Neural cell (in vitro differentiated cells): Measurements from ENCODE around the gene TMEM132E. TPM values are rescaled to one million over a fixed set of nuclear protein-coding genes. Genes with fewer than 3 reads are reported as not detected.

Source experiments
- H2AFZ ChIP-seq: fragments of 200-600, 300-800 bp; sonication (generic), shearing (Covaris generic); 2 replicates; pipeline ENCODE4 v1.6.0; 2014; ENCODE audit warnings: low read depth, mild to moderate bottlenecking, antibody characterized with exemption, low read length, moderate library complexity
- H3F3A ChIP-seq: fragments of 200-600 bp; shearing (Covaris generic); 2 replicates; pipeline ENCODE4 v1.6.1; 2016; ENCODE audit warnings: mild to moderate bottlenecking, moderate library complexity, mixed read lengths, antibody characterized with exemption, low read length; ENCODE audit not compliant: insufficient read depth, poor library complexity, severe bottlenecking
- H3K27ac ChIP-seq: fragments of 200-600, 300-800 bp; sonication (generic), shearing (Covaris generic); 2 replicates; pipeline ENCODE4 v1.5.1; 2014; ENCODE audit warnings: mild to moderate bottlenecking, low read length, moderate library complexity
- H3K27me3 ChIP-seq: fragments of 300-800, 200-600 bp; sonication (generic), shearing (Covaris generic); 2 replicates; pipeline ENCODE4 v1.6.0; 2014; ENCODE audit warnings: mild to moderate bottlenecking, low read depth, low read length, moderate library complexity; ENCODE audit not compliant: insufficient read depth
- H3K36me3 ChIP-seq: fragments of 300-800, 200-600 bp; sonication (generic), shearing (Covaris generic); 2 replicates; pipeline ENCODE4 v1.5.1; 2014; ENCODE audit warnings: mild to moderate bottlenecking, antibody characterized with exemption, low read length, moderate library complexity; ENCODE audit not compliant: insufficient read depth
- H3K4me2 ChIP-seq: fragments of 300-800, 200-600 bp; sonication (generic), shearing (Covaris generic); 2 replicates; pipeline ENCODE4 v1.6.0; 2014; ENCODE audit warnings: mild to moderate bottlenecking, low read length
- H3K4me3 ChIP-seq: fragments of 300-800, 200-600 bp; sonication (generic), shearing (Covaris generic); 2 replicates; pipeline ENCODE4 v1.5.1; 2014; ENCODE audit warnings: mild to moderate bottlenecking, low read length, moderate library complexity
- H3K79me2 ChIP-seq: fragments of 200-600 bp; shearing (Covaris generic); replicated peaks from 2 replicates; pipeline ENCODE4 v1.6.0; 2014; ENCODE audit warnings: mild to moderate bottlenecking, low read length, moderate library complexity; ENCODE audit not compliant: insufficient read depth
- H3K9ac ChIP-seq: fragments of 300-800, 200-600 bp; sonication (generic), shearing (Covaris generic); 2 replicates; pipeline ENCODE4 v1.6.1; 2016; ENCODE audit warnings: mild to moderate bottlenecking, low read length, mixed read lengths
- H3K9me2 ChIP-seq: fragments of 200-600 bp; shearing (Covaris generic); 2 replicates; pipeline ENCODE4 v1.6.1; 2016; ENCODE audit warnings: mild to moderate bottlenecking, low read length, mixed read lengths; ENCODE audit not compliant: insufficient read depth
- H3K9me3 ChIP-seq: fragments of 200-600, 300-800 bp; sonication (generic), shearing (Covaris generic); 2 replicates; pipeline ENCODE4 v1.6.1; 2016; ENCODE audit warnings: mild to moderate bottlenecking, mixed run types, low read length, moderate library complexity, mixed read lengths
- H4K20me1 ChIP-seq: fragments of 200-600 bp; shearing (Covaris generic); 2 replicates; pipeline ENCODE4 v1.6.1; 2016; ENCODE audit warnings: mild to moderate bottlenecking, mixed run types; ENCODE audit not compliant: insufficient read depth
- EP300 ChIP-seq: fragments of 450-650 bp; conservative IDR thresholded peaks from 2 replicates; pipeline ENCODE4 v1.6.1; 2014; ENCODE audit warnings: antibody characterized with exemption, mild to moderate bottlenecking, moderate library complexity; ENCODE audit not compliant: poor library complexity, severe bottlenecking
- EZH2 ChIP-seq: fragments of 200-600, 300-800 bp; shearing (Covaris generic), sonication (generic); IDR thresholded peaks from 2 replicates; pipeline ENCODE4 v1.6.1; 2014; ENCODE audit warnings: antibody characterized with exemption, low read length, borderline replicate concordance, mild to moderate bottlenecking; ENCODE audit not compliant: insufficient read depth, poor library complexity, severe bottlenecking
- MXI1 ChIP-seq: fragments of 450-650 bp; conservative IDR thresholded peaks from 2 replicates; pipeline ENCODE4 v1.6.1; 2014; ENCODE audit warnings: antibody characterized with exemption, mild to moderate bottlenecking; ENCODE audit not compliant: poor library complexity, severe bottlenecking
- POLR2AphosphoS5 ChIP-seq: IDR thresholded peaks from 2 replicates; pipeline ENCODE4 v1.6.1; 2012
- RAD21 ChIP-seq: fragments of 450-650 bp; conservative IDR thresholded peaks from 2 replicates; pipeline ENCODE4 v1.6.1; 2014; ENCODE audit warnings: antibody characterized with exemption, mild to moderate bottlenecking, moderate library complexity
- SMC3 ChIP-seq: fragments of 450-650 bp; conservative IDR thresholded peaks from 2 replicates; pipeline ENCODE4 v1.6.1; 2014; ENCODE audit warnings: antibody characterized with exemption, mild to moderate bottlenecking, moderate library complexity; ENCODE audit not compliant: poor library complexity
- TAF1 ChIP-seq: IDR thresholded peaks from 2 replicates; pipeline ENCODE4 v1.6.1; 2012; ENCODE audit warnings: low read depth
- polyA plus RNA-seq: library from polyadenylated mRNA; depleted of rRNA; stranded (reverse); fragments of >200 nt; gene quantifications from 2 replicates; pipeline ENCODE4 v1.2.3, GENCODE V29; 2014
- TF ChIP-seq, protein P1 (sequence below): IDR thresholded peaks from 2 replicates; pipeline ENCODE4 v1.6.1; 2012; ENCODE audit warnings: borderline replicate concordance
- TF ChIP-seq, protein P2 (sequence below): fragments of 450-650 bp; IDR thresholded peaks from 2 replicates; pipeline ENCODE4 v1.5.1; 2014; ENCODE audit warnings: antibody characterized with exemption, mild to moderate bottlenecking, moderate library complexity; ENCODE audit not compliant: poor library complexity, severe bottlenecking

TMEM132E gene
- polyA plus RNA-seq, 1 donor from 2014 or later, result 1.8 TPM

DNA sequence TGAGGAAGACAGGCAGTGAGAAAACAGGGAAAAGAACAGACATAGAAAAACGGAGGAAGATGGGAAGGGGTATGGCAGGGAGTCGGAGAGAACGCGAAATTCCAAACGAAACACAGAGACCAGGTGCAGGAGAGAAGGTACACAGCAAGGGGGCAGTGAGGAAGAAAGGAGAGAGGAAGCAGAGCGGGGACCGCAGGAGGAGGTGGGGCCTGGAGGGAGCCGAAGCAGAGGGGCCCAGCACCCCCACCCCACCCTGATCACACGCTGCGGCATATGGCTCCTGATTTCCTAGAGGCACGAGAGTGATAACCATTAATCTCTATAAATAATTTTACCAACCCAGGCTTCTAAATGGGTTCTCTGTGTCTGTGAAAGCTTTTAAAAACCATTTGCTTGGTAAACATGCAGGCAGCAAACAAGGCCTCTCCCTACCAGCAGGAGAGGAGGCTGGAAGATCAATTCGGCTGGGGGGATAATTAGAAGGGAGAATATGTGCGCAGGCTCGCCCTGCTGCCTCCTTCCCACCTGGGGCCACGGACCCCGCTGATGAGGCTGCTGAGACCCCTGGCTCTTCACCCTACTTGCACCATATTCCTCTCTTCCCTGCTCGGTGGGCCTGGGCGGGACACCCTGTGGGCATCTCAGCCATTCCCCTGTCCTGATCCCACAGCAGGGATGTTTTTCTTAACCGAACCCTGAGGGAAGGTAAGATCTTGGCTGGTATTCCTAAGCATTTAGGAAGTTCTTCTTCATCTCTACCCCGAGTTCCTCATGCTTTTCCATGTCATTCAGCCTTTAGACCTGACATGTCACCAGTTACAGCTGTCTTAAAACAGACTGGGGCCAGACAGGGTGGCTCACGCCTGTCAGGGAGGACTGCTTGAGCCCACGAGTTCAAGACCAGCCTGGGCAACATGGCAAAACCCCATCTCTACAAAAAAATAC, 86.7 kb downstream of the TMEM132E start:
- Histone ChIP-seq H2AFZ (no peak overlapping the region), H3K4me2 (no peak overlapping the region), H3K27me3 (no peaks in the 10 kb centered on the region), H3K9ac (no peak overlapping the region), H3K27ac (no peak overlapping the region), H3F3A (no peaks in the 10 kb centered on the region), H4K20me1 (no peaks in the 10 kb centered on the region), H3K9me2 (no peaks in the 10 kb centered on the region), H3K9me3 (no peaks in the 10 kb centered on the region), H3K36me3 (no peaks in the 10 kb centered on the region), H3K4me3 (no peak overlapping the region), H3K79me2 (no peaks in the 10 kb centered on the region)
- TF ChIP-seq EP300 (no peak), POLR2AphosphoS5 (no peak), MXI1 (no peak), EZH2 (no peak), TAF1 (no peak), SMC3 (no peak), RAD21 (no peak)
- TF ChIP-seq, protein P1, sequence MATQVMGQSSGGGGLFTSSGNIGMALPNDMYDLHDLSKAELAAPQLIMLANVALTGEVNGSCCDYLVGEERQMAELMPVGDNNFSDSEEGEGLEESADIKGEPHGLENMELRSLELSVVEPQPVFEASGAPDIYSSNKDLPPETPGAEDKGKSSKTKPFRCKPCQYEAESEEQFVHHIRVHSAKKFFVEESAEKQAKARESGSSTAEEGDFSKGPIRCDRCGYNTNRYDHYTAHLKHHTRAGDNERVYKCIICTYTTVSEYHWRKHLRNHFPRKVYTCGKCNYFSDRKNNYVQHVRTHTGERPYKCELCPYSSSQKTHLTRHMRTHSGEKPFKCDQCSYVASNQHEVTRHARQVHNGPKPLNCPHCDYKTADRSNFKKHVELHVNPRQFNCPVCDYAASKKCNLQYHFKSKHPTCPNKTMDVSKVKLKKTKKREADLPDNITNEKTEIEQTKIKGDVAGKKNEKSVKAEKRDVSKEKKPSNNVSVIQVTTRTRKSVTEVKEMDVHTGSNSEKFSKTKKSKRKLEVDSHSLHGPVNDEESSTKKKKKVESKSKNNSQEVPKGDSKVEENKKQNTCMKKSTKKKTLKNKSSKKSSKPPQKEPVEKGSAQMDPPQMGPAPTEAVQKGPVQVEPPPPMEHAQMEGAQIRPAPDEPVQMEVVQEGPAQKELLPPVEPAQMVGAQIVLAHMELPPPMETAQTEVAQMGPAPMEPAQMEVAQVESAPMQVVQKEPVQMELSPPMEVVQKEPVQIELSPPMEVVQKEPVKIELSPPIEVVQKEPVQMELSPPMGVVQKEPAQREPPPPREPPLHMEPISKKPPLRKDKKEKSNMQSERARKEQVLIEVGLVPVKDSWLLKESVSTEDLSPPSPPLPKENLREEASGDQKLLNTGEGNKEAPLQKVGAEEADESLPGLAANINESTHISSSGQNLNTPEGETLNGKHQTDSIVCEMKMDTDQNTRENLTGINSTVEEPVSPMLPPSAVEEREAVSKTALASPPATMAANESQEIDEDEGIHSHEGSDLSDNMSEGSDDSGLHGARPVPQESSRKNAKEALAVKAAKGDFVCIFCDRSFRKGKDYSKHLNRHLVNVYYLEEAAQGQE, result no peak
- TF ChIP-seq, protein P2, sequence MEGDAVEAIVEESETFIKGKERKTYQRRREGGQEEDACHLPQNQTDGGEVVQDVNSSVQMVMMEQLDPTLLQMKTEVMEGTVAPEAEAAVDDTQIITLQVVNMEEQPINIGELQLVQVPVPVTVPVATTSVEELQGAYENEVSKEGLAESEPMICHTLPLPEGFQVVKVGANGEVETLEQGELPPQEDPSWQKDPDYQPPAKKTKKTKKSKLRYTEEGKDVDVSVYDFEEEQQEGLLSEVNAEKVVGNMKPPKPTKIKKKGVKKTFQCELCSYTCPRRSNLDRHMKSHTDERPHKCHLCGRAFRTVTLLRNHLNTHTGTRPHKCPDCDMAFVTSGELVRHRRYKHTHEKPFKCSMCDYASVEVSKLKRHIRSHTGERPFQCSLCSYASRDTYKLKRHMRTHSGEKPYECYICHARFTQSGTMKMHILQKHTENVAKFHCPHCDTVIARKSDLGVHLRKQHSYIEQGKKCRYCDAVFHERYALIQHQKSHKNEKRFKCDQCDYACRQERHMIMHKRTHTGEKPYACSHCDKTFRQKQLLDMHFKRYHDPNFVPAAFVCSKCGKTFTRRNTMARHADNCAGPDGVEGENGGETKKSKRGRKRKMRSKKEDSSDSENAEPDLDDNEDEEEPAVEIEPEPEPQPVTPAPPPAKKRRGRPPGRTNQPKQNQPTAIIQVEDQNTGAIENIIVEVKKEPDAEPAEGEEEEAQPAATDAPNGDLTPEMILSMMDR, result no peak

DNA sequence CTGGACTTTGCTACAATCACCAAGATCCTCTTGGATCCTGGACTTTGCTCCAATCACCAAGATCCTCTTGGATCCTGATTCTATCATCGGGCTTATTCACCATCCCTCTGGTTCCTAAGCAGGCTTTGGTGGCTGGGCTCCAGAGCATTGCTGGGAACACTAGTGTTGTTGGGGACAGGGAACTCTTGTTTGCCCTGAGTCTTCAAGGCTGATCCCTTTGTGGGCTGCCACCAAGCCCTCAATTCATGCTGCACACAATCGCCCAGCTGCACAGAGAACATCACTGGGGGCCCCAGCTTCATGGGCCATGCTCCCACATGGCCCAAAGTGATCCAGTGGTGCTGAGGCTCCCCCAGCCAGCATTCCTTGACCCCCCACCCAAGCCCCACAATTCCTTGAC, 88.3 kb downstream of the TMEM132E start:
- no peaks in the 10 kb centered on the region for H3K27me3 ChIP-seq
- H3K79me2 ChIP-seq, result no peaks in the 10 kb centered on the region
- no peak overlapping the region for H2AFZ ChIP-seq
- TF ChIP-seq SMC3, result no peak
- no peak overlapping the region for H3K4me2 ChIP-seq
- H3F3A ChIP-seq, result no peaks in the 10 kb centered on the region
- no peaks in the 10 kb centered on the region for H3K36me3 ChIP-seq
- H3K9me3 ChIP-seq, result no peaks in the 10 kb centered on the region
- H4K20me1 ChIP-seq, result no peaks in the 10 kb centered on the region
- H3K4me3 ChIP-seq, result no peak overlapping the region
- no peak overlapping the region for H3K9ac ChIP-seq
- no peak overlapping the region for H3K27ac ChIP-seq
- H3K9me2 ChIP-seq, result no peaks in the 10 kb centered on the region
